ENCODE results near the gene ZCCHC4. TPM values are rescaled to one million over a fixed set of nuclear protein-coding genes. Genes with fewer than 3 reads are reported as not detected.

ZCCHC4 gene
- 20.0 and 22.1 TPM in 2 replicates for total RNA-seq

DNA sequence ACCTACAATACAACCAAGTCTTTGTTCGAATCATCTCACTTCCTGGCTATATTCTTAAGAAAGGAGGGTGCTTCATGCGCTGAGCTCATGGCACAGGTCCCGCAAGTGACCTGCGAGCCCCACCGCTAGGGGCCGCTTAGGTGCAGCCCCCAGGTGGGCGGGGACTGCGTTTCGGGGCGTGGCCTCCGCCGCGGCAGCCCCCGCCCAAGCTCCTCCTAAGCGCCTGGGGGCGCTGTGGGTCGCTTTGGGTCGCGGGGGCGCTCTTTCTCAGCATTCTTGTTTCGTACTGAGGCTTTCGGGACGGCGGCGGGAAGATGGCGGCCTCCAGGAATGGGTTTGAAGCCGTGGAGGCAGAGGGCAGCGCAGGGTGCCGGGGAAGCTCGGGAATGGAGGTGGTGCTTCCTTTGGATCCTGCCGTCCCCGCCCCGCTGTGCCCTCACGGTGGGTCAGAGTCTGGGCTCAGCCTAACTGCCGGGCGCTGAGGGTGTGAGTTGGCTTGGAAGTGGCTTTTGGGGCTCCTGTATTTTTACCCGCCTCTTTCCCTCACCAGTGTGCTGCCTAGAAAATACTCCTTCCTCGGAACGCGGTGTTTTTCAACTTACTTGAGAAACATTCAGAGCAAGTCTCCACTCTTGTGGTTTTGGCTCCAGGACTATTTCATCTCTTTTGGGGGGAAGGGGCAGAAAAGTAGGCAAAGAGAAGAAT, at the start of gene ZCCHC4:
Gene ZCCHC4, plus strand, starts transcription at position 279 of the 705 bp plus-strand sequence. Its CDS starts 36 bp downstream, at position 315.

GRCh38 chr4:25376754-25377571, 64.4 kb downstream of the ZCCHC4 start, which contains the start of gene ANAPC4:
Gene ANAPC4, plus strand, starts transcription at chr4:25377263. Its CDS starts 165 bp downstream, at chr4:25377428.

Other genes with a start within 250 kb of the ZCCHC4 start
- gene SEPSECS, start 152.3 kb upstream of the ZCCHC4 start, total RNA-seq: 8.2 and 8.5 TPM in 2 replicates
- 28.6 and 54.1 TPM in 2 replicates for gene PI4K2B, start 78.7 kb upstream of the ZCCHC4 start, total RNA-seq
- gene ANAPC4, start 64.5 kb downstream of the ZCCHC4 start, total RNA-seq: 27.6 and 36.7 TPM in 2 replicates